Natural killer cell treated with Interleukin-12 subunit alpha and Interleukin-12 subunit beta and Interleukin-15 and Interleukin-18, amount 100 ng/mL, for 72 hours (primary cell): ENCODE measurements around the gene PER2. TPM values are rescaled to one million over a fixed set of nuclear protein-coding genes. Genes with fewer than 3 reads are reported as not detected.
A peak's percentile ranks its signal among the peaks of the same experiment; 100 is the strongest.

ENCODE experiments used
- ATAC-seq, 2 donors: fragments of 150-1000 bp; cut with Tn5 transposase in 1 of 2; sonication (Bioruptor Pico), chemical (Tn5 transposase) in 1 of 2; 2 replicates each; pipeline ENCODE4 v1.10.0; 2021
- DNase-seq: peaks from one replicate; pipeline ENCODE4 v3.0.0; 2022; ENCODE audit warnings: low spot score
- H3K27ac Mint-ChIP-seq, 2 donors: 1 replicate in 1 of 2; 2 replicates in 1 of 2; pipeline ENCODE4 v1.8.0; 2022; ENCODE audit warnings: mixed read lengths in 2 of 2, mild to moderate bottlenecking in 1 of 2, moderate library complexity in 1 of 2
- H3K27me3 Mint-ChIP-seq, 2 donors: 1 replicate in 1 of 2; 2 replicates in 1 of 2; pipeline ENCODE4 v1.8.0; 2022; ENCODE audit warnings: mixed read lengths in 2 of 2
- H3K36me3 Mint-ChIP-seq: one replicate; pipeline ENCODE4 v1.8.0; 2022; ENCODE audit warnings: mixed read lengths
- H3K4me1 Mint-ChIP-seq, 2 donors: 1 replicate in 1 of 2; 2 replicates in 1 of 2; pipeline ENCODE4 v1.8.0; 2022; ENCODE audit warnings: low read depth in 2 of 2, mixed read lengths in 2 of 2, mild to moderate bottlenecking in 1 of 2
- H3K4me3 Mint-ChIP-seq: one replicate; pipeline ENCODE4 v1.8.0; 2022; ENCODE audit warnings: mixed read lengths
- H3K9me3 Mint-ChIP-seq: 2 replicates; pipeline ENCODE4 v1.8.0; 2022; ENCODE audit warnings: mixed read lengths
- total RNA-seq, 2 donors: library from RNA; stranded (reverse); gene quantifications; one replicate each; pipeline ENCODE4 v1.2.3, GENCODE V29; 2022

PER2 gene
- total RNA-seq, 2 donors from 2014 or later = 13.8 to 18.4 TPM

DNA sequence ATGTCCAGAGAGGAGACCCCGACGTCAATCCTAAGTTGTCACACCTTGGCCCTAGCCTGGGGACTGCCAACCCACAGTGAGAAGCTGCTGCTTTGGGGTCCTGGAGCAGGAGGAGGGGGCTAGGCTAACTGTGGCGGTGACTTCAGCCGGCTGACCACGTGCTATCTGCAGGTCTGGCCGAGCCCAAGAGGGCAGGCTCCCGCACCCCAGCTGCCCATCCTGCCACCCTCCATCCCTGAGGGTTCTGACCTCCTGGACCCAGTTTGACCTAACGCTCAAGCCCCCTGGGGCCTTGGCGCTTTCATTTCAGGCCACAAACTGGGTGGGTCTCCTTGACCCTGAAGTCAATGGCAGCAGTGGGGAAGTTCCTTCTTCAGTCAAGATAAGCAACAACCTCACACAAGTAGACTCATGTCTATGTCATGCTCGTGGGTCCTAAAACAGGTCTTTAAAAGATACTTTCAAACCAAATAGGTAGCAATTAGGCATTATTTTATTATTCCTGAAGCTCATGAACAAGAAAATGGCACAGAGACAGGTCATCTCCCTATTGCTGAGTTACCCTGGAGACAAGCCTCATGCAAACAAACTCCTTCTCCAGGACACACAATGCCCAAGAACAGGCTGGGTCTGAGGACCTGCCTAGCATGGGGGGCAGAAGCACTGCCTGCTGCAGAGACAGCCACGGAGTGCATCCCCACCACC, 50.8 kb downstream of the PER2 start:
- Mint-ChIP-seq H3K9me3 (no peaks in the 10 kb centered on the region), H3K36me3 (no peaks in the 10 kb centered on the region)

DNA sequence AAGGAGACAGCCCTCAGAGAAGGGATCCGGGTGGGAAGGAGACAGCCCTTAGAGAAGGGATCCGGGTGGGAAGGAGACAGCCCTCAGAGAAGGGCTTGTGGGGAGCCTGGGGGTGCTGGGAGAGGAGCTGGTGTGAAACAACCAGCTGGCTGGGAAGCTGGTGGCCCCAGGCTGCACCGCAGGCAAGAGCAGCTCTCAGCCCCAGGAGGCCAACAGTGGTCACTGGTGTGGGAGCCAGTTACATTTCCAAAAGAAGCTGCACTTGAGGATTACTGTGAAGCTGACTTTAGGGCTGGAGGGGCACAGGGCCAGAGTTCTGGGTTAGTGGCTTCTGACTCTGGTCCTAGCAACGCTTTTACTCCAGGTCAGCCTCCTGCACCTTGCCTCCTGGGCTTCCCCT, 51.8 kb downstream of the PER2 start:
- no peak for ATAC-seq
- H3K27me3 Mint-ChIP-seq = peaks cover 8 to 14% of the 10 kb centered on the region in 2 donors
- no peaks in the 10 kb centered on the region for H3K36me3 Mint-ChIP-seq

More for the DNA sequence above, 50.8 kb downstream of the PER2 start:
- Mint-ChIP-seq H3K27me3 (peaks cover 8 to 14% of the 10 kb centered on the region in 2 donors), H3K27ac (no peak overlapping the region), H3K4me3 (peak overlapping the region; percentile 22), H3K4me1 (peaks cover 5 to 24% of the 10 kb centered on the region in 2 donors)
- DNase-seq (no peak), ATAC-seq (no peak)

DNA sequence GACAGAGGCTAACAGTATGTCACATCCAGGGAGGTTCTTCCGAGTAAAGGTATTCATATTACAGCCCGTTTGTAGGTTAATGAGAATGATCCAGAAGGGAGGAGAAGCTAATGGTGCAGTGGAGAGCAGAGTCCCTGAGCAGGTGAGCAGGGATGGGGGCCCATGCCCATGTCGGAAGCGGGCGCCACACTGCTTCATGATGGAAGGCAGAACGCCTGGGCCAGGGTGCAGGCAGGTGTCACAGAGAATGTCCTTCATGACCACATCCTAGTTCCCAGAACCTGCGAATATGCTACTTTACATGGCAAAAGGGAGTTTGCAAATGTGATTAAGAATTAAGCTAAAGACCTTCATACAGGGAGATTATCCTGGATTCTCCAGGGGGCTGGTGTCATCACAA, 52.6 kb downstream of the PER2 start:
- no peak for DNase-seq
- Mint-ChIP-seq H3K27me3 (peaks cover 8 to 14% of the 10 kb centered on the region in 2 donors), H3K9me3 (no peaks in the 10 kb centered on the region), H3K36me3 (no peaks in the 10 kb centered on the region), H3K4me3 (peak overlapping the region; percentile 18), H3K4me1 (peaks cover 15 to 28% of the 10 kb centered on the region in 2 donors), H3K27ac (no peak overlapping the region)
- no peak for ATAC-seq

More for the DNA sequence above, 51.8 kb downstream of the PER2 start:
- no peak overlapping the region for H3K27ac Mint-ChIP-seq
- no peaks in the 10 kb centered on the region for H3K9me3 Mint-ChIP-seq
- H3K4me1 Mint-ChIP-seq = peaks cover 12 to 26% of the 10 kb centered on the region in 2 donors
- DNase-seq = no peak
- no peak overlapping the region for H3K4me3 Mint-ChIP-seq

DNA sequence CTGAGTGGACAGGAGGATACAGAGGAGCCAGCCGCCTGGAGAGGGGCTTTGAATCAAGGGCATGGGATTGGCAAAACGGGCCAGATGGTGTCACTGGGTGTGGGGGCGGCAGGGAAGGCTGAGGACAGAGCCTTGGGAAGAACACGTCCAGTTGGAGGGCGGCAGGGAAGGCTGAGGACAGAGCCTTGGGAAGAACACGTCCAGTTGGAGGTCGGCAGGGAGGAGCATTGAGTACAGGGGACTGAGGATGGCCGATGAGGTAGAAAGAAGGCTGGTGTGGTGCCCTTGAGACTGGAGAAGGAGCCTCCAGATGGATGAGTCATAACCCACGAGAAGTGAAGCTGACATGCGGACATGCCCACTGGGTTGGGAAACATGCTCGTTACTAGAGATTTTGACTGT, 53.1 kb downstream of the PER2 start:
- peaks cover 18 to 32% of the 10 kb centered on the region in 2 donors for H3K4me1 Mint-ChIP-seq
- ATAC-seq (no peak), DNase-seq (no peak)
- H3K4me3 Mint-ChIP-seq = peak overlapping the region; percentile 21
- no peaks in the 10 kb centered on the region for H3K36me3 Mint-ChIP-seq
- peaks cover 8 to 14% of the 10 kb centered on the region in 2 donors for H3K27me3 Mint-ChIP-seq
- H3K27ac Mint-ChIP-seq = no peak overlapping the region
- H3K9me3 Mint-ChIP-seq = no peaks in the 10 kb centered on the region

GRCh38 chr2:238233625-238234024, 54.8 kb downstream of the PER2 start:
- H3K27me3 Mint-ChIP-seq = peaks cover 8 to 14% of the 10 kb centered on the region in 2 donors
- H3K9me3 Mint-ChIP-seq = no peaks in the 10 kb centered on the region
- peaks cover 17 to 35% of the 10 kb centered on the region in 2 donors for H3K4me1 Mint-ChIP-seq
- no peaks in the 10 kb centered on the region for H3K36me3 Mint-ChIP-seq
- ATAC-seq (no peak), DNase-seq (no peak)
- no peak overlapping the region for H3K27ac Mint-ChIP-seq
- H3K4me3 Mint-ChIP-seq = peak overlapping the region; percentile 34

DNA sequence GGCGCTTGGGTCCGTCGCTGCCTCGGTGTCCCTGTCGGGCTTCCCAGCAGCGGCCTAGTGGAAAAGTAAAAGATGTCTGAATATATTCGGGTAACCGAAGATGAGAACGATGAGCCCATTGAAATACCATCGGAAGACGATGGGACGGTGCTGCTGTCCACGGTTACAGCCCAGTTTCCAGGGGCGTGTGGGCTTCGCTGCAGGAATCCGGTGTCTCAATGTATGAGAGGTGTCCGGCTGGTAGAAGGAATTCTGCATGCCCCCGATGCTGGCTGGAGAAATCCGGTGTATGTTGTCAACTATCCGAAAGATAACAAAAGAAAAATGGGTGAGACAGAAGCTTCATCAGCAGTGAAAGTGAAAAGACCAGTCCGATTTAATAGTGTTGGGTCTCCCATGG, 56.6 kb downstream of the PER2 start:
- H3K4me1 Mint-ChIP-seq = peaks cover 17 to 35% of the 10 kb centered on the region in 2 donors
- H3K9me3 Mint-ChIP-seq = no peaks in the 10 kb centered on the region
- H3K27me3 Mint-ChIP-seq = peaks cover 8 to 14% of the 10 kb centered on the region in 2 donors
- DNase-seq = no peak
- peak overlapping the region; percentile 78 for H3K4me3 Mint-ChIP-seq
- H3K36me3 Mint-ChIP-seq = no peaks in the 10 kb centered on the region
- no peak for ATAC-seq
- peak overlapping the region; percentile 35 to 84 for H3K27ac Mint-ChIP-seq

GRCh38 chr2:238231251-238231793, 57.1 kb downstream of the PER2 start:
- ATAC-seq (peak; percentile 90 to 91), DNase-seq (peak; percentile 89)
- H3K9me3 Mint-ChIP-seq = no peaks in the 10 kb centered on the region
- H3K4me3 Mint-ChIP-seq = peak overlapping the region; percentile 78
- peaks cover 17 to 35% of the 10 kb centered on the region in 2 donors for H3K4me1 Mint-ChIP-seq
- H3K27me3 Mint-ChIP-seq = peaks cover 8 to 14% of the 10 kb centered on the region in 2 donors
- no peaks in the 10 kb centered on the region for H3K36me3 Mint-ChIP-seq
- H3K27ac Mint-ChIP-seq = peak overlapping the region; percentile 35 to 84

- peak overlapping the region; percentile 65 for H3K4me3 Mint-ChIP-seq
- H3K27ac Mint-ChIP-seq = peak overlapping the region in 1 of 2 donors; percentile 84
- H3K36me3 Mint-ChIP-seq = no peaks in the 10 kb centered on the region
- H3K27me3 Mint-ChIP-seq = peaks cover 7 to 8% of the 10 kb centered on the region in 2 donors
- DNase-seq (no peak), ATAC-seq (no peak)
- peaks cover 17 to 32% of the 10 kb centered on the region in 2 donors for H3K4me1 Mint-ChIP-seq
- H3K9me3 Mint-ChIP-seq = no peaks in the 10 kb centered on the region
Measured at GRCh38 chr2:238230699-238231098, 57.7 kb downstream of the PER2 start.

- no peak overlapping the region for H3K27ac Mint-ChIP-seq
- DNase-seq = no peak
- H3K36me3 Mint-ChIP-seq = no peaks in the 10 kb centered on the region
- ATAC-seq = no peak
- H3K27me3 Mint-ChIP-seq = no peaks in the 10 kb centered on the region
- H3K4me3 Mint-ChIP-seq = no peak overlapping the region
- no peaks in the 10 kb centered on the region for H3K9me3 Mint-ChIP-seq
- H3K4me1 Mint-ChIP-seq = peaks cover 17 to 27% of the 10 kb centered on the region in 2 donors
Measured at GRCh38 chr2:238228700-238229099, 59.7 kb downstream of the PER2 start.

- H3K9me3 Mint-ChIP-seq = no peaks in the 10 kb centered on the region
- ATAC-seq (no peak), DNase-seq (no peak)
- H3K27ac Mint-ChIP-seq = no peak overlapping the region
- H3K4me3 Mint-ChIP-seq = no peak overlapping the region
- no peaks in the 10 kb centered on the region for H3K27me3 Mint-ChIP-seq
- peaks cover 17 to 23% of the 10 kb centered on the region in 2 donors for H3K4me1 Mint-ChIP-seq
- no peaks in the 10 kb centered on the region for H3K36me3 Mint-ChIP-seq
Measured at GRCh38 chr2:238227587-238228032, 60.8 kb downstream of the PER2 start.

GRCh38 chr2:238226698-238227586, 61.5 kb downstream of the PER2 start:
- Mint-ChIP-seq H3K36me3 (no peaks in the 10 kb centered on the region), H3K27ac (peak overlapping the region in 1 of 2 donors; percentile 11), H3K9me3 (no peaks in the 10 kb centered on the region), H3K4me3 (no peak overlapping the region), H3K27me3 (no peaks in the 10 kb centered on the region), H3K4me1 (peaks cover 14 to 20% of the 10 kb centered on the region in 2 donors)
- no peak for ATAC-seq
- no peak for DNase-seq

DNA sequence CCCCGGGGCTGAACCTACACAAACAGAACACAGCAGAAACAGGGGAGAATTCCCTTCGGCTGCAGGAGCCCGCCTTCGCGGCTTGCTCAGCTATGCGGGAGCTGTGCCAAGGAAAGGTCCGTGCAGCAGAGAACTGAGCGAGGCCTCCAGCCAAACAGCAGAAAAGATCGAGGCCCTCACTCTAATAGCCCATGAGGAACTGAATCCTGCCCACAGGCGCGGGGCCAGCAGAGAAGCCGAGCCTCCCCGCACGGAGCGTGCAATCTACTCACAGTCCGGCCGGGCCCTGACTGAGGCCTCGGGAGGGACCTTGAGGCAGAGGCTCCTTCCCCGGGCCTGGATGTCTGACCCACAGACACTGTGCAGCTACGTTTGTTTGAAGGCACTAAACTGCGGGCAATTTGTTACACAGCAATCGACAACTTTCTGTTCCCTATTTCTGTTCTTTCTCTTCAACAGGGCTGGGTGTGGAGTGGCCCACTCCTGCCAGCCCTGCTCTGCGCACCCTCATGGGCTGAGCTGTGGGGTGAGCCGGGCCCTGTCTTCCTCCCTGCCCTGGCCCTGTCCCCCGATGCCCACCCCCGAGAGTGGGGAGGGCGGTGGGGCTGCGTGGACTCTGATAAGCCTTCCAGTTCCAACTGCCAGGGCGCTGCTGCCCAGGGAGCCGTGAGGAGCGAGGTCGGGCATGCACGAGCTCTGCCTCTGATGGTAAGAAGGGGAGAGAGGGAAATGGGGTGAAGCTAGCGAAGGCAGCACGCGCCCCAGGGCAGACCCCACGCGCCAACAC, 62.3 kb downstream of the PER2 start:
- DNase-seq (no peak), ATAC-seq (peak in 1 of 2 donors; percentile 28)
- no peaks in the 10 kb centered on the region for H3K36me3 Mint-ChIP-seq
- H3K27me3 Mint-ChIP-seq = no peaks in the 10 kb centered on the region
- H3K27ac Mint-ChIP-seq = no peak overlapping the region
- peaks cover 7 to 13% of the 10 kb centered on the region in 2 donors for H3K4me1 Mint-ChIP-seq
- no peak overlapping the region for H3K4me3 Mint-ChIP-seq
- H3K9me3 Mint-ChIP-seq = no peaks in the 10 kb centered on the region

- Mint-ChIP-seq H3K4me1 (peaks cover under 1 to 7% of the 10 kb centered on the region in 2 donors), H3K9me3 (no peaks in the 10 kb centered on the region), H3K36me3 (no peaks in the 10 kb centered on the region), H3K4me3 (no peak overlapping the region), H3K27ac (no peak overlapping the region), H3K27me3 (no peaks in the 10 kb centered on the region)
- DNase-seq = no peak
- ATAC-seq = no peak
Measured at GRCh38 chr2:238225121-238225520, 63.3 kb downstream of the PER2 start.
